GM18867 (cell line): ENCODE measurements around the gene MRAS.

Experiments used
- ATAC-seq: cut with Tn5 transposase; IDR thresholded peaks from one replicate; pipeline ENCODE4 v1.9.1; 2021; ENCODE audit warnings: mild to moderate bottlenecking, moderate library complexity; ENCODE audit not compliant: unreplicated experiment

The MRAS gene

DNA sequence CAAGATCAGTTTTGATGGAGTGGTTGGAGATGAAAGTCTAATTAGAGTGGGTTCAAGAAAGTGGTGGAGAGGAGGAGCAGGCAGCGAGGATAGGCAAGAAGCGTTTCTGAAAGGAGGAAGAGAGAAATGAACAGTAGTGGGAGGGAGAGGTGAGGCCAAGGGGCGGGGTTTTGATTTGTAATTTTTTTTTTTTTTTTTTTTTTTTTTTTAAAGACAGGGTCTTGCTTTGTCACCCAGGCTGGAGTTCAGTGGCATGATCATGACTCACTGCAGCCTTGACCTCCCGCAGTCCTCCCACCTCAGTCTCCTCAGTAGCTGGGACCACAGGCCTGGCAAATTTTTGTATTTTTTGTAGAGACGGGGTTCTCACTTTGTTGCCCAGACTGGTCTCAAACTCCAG is 36.6 kb downstream of the MRAS start:
- no peak for ATAC-seq

DNA sequence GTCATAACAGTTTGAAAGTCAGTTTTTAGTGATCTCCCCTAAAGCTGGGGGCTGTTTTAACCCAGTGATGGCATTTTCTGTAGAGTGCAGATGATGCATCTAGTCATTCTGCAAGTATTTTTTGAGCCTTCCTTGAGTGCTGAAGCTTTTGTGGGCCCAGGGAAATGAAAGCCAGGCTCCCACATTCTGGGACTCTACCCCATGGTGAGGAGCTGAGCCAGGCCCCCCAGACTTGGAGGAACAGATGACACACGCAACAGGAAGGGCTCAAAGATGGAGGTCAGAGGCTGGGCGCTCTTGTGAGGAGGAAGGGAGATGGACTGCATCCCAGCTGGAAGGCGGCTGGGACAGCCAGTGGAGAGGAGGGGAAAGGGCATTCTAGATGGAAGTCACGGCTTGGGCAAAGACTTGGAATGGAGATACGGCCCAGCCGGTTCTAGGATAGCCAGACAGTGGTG is 40.8 kb downstream of the MRAS start:
- ATAC-seq, result no peak

- ATAC-seq, result no peak
Observed at GRCh38 chr3:138389841-138390581, 41.6 kb downstream of the MRAS start.

GRCh38 chr3:138390582-138390932 is 42.2 kb downstream of the MRAS start:
- ATAC-seq, result no peak

DNA sequence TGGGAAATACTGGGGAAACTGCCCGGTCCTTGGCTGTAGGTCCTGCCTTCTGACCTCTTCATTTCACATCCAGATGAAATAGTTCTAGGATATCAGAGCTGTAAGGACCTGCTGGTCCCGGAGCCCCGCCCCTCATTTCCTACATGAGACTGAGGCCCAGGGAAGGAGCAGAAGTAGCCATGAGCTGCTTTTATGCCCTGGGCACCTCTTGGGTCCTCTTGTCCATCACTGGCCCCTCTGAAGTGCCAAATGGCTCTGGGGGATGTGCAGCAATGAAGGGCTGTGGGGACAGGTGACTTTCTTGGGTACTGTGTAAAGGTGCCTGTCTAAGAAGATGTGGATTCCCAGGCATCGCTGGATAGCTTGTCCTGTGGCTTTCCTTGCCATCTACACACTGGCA is 45.8 kb downstream of the MRAS start:
- no peak for ATAC-seq

GRCh38 chr3:138394686-138395085 is 46.3 kb downstream of the MRAS start:
- ATAC-seq, result no peak

GRCh38 chr3:138395865-138396751 is 47.7 kb downstream of the MRAS start:
- ATAC-seq, result no peak

- ATAC-seq, result no peak
Observed at GRCh38 chr3:138396752-138397410, 48.5 kb downstream of the MRAS start.

- ATAC-seq, result no peak
Observed at GRCh38 chr3:138397983-138398382, 49.6 kb downstream of the MRAS start.

- no peak for ATAC-seq
Observed at GRCh38 chr3:138398791-138399575, 50.6 kb downstream of the MRAS start.

DNA sequence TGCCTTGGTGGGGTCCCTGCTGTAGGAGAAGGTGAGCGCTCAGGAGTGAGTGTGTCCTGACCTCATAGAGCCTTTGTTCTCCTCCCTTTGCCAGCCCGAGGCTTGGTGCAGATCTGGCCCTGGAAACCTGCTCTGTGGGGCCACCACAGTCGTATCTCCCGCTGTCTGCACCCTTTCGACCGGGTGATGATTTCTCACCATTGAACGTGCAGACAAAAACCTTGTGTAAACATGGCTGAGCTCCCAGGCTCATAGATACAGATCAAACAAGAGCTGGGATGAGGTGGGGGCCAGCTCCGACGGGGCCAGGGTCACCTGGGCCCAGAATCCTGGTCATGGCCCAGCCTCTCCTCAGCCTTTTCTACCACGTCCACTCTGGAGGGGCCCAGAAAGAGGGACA is 51.4 kb downstream of the MRAS start:
- ATAC-seq, result no peak

DNA sequence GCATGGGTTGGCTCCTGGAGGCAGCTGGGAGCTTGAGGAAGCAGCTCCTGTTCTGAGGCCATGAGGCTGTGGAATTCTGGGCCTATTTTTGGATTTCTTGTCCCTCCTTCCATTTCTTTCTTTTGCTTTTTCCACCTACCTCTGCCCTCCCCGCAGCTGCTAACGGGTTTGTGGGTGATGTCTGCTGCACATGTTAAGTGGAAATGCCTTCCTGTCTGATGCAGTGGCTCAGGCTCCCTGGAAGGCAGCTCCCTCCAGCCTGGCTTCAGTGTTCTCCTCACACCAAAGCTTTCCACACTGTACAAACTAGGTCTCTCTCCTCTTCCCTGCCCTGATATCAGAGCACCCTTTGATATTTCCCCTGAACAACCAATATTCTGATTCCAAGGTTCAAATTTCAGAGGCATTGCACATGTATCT is 52.3 kb downstream of the MRAS start:
- no peak for ATAC-seq

DNA sequence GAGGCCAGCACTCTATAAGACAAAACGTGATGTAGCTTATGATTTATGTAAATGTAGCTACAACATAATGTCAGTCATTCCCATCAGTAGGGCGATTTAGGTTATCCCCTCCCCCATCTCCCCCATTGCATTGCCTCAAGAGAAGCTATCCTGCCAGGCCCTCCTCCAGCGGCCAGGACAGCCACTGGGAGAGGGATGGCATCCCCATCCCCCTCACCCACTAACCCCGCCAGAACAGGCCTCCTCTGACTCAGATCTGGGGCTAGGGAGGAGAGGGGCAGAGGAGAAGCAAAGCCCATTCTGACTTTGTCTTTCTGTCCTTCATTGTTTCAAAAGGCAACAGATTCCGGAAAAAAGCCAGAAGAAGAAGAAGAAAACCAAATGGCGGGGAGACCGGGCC is 53.5 kb downstream of the MRAS start:
- no peak for ATAC-seq

GRCh38 chr3:138404121-138404520 is 55.7 kb downstream of the MRAS start:
- ATAC-seq, result no peak

GRCh38 chr3:138405001-138405400 is 56.6 kb downstream of the MRAS start:
- no peak for ATAC-seq

- ATAC-seq, result no peak
Observed at GRCh38 chr3:138405486-138405885, 57.1 kb downstream of the MRAS start.

DNA sequence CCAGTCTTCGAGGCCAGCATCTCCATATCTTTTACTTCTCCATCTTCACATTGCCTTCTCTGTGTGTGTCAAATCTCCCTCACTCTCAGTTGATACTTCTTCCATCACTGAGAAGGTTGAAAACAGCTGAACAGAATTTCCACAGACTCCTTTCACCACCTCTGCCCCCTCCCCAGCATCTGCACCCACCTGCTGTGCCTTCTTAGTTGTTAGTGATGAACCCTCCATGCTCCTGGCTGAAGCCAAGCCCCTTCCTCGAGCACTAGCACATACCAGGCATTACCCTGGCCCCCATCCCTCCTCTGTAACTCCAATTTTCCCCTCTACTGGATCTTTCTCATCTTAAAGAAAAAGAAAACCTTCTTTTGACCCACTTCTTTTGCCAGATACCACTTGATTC is 58.2 kb downstream of the MRAS start:
- ATAC-seq, result no peak

- ATAC-seq, result no peak
Observed at GRCh38 chr3:138407236-138407907, 59.0 kb downstream of the MRAS start.

- ATAC-seq, result no peak
Observed at GRCh38 chr3:138408751-138409570, 60.6 kb downstream of the MRAS start.
